H1 (cell line): ENCODE results near the gene PHRF1. TPM values are rescaled to one million over a fixed set of nuclear protein-coding genes. Genes with fewer than 3 reads are reported as not detected.

Source experiments
- CTCF ChIA-PET: fragments of 300-600 bp; sonication (Branson Sonifier 250); formaldehyde crosslinking; loops from one replicate; lab custom pipeline; 2021; ENCODE audit not compliant: partially characterized antibody; lab: Charles Lee
- POLR2A ChIA-PET: fragments of 300-600 bp; sonication (Branson Sonifier 250); formaldehyde crosslinking; loops from one replicate; lab custom pipeline; 2021; ENCODE audit warnings: inconsistent platforms; ENCODE audit not compliant: partially characterized antibody; lab: Charles Lee
- DNase-seq, 2 experiments: peaks; one replicate each; pipeline versions ENCODE4 v3.0.0 to v3.0.0-alpha.2; 2010 to 2022; ENCODE audit warnings: low spot score in 2 of 2, low read depth in 1 of 2, mixed read lengths in 1 of 2
- FAIRE-seq: peaks from 2 replicates; lab custom pipeline; 2011; peaks lifted over from hg19 to GRCh38; lab: Jason Lieb, UNC
- H2AFZ ChIP-seq: 2 replicates; pipeline ENCODE4 v1.8.1; 2012; ENCODE audit warnings: low read length, inconsistent platforms
- H2AK5ac ChIP-seq: 2 replicates; pipeline ENCODE4 v1.6.1; 2013; ENCODE audit warnings: low read depth, low read length
- H2BK120ac ChIP-seq: replicated peaks from 2 replicates; pipeline ENCODE3; 2013; ENCODE audit warnings: low read depth, low read length, inconsistent platforms
- H2BK12ac ChIP-seq: 2 replicates; pipeline ENCODE4 v1.6.1; 2013; ENCODE audit warnings: low read depth, low read length
- H2BK15ac ChIP-seq: 2 replicates; pipeline ENCODE4 v1.6.1; 2013; ENCODE audit warnings: low read length
- H2BK20ac ChIP-seq: 2 replicates; pipeline ENCODE4 v1.6.1; 2013; ENCODE audit warnings: low read length
- H2BK5ac ChIP-seq: 2 replicates; pipeline ENCODE4 v1.6.1; 2013; ENCODE audit warnings: low read depth, low read length
- H3K14ac ChIP-seq: 2 replicates; pipeline ENCODE4 v1.6.1; 2013; ENCODE audit warnings: inconsistent platforms; ENCODE audit not compliant: insufficient read length
- H3K18ac ChIP-seq: 2 replicates; pipeline ENCODE4 v1.6.1; 2013; ENCODE audit warnings: low read length; ENCODE audit errors: extremely low read depth
- H3K23ac ChIP-seq: 2 replicates; pipeline ENCODE4 v1.6.1; 2013; ENCODE audit warnings: inconsistent platforms; ENCODE audit not compliant: insufficient read length
- H3K23me2 ChIP-seq: 2 replicates; pipeline ENCODE4 v1.6.1; 2013; ENCODE audit warnings: low read depth, low read length
- H3K27ac ChIP-seq: 2 replicates; pipeline ENCODE4 v1.6.1; 2011; ENCODE audit warnings: low read depth, low read length, inconsistent platforms
- H3K27me3 ChIP-seq, 4 experiments: replicated peaks in 1 of 4; 1 replicate in 1 of 4; 2 replicates in 3 of 4; pipeline versions ENCODE4 v1.6.1 to v1.8.1; 2011 to 2013; ENCODE audit warnings: low read length in 3 of 4, mild to moderate bottlenecking in 3 of 4, inconsistent platforms in 2 of 4, mixed read lengths in 2 of 4, moderate library complexity in 1 of 4; ENCODE audit not compliant: control insufficient read depth in 3 of 4, insufficient read depth in 3 of 4; ENCODE audit errors: extremely low read depth in 1 of 4
- H3K36me3 ChIP-seq, 4 experiments: 2 replicates each; pipeline versions ENCODE4 v1.6.1 to v1.8.1; 2011 to 2013; ENCODE audit warnings: mild to moderate bottlenecking in 4 of 4, low read length in 3 of 4, moderate library complexity in 2 of 4, control low read depth in 1 of 4, inconsistent platforms in 1 of 4; ENCODE audit not compliant: insufficient read depth in 4 of 4, control insufficient read depth in 2 of 4
- H3K4ac ChIP-seq: replicated peaks from 2 replicates; pipeline ENCODE3; 2013; ENCODE audit warnings: low read length, low read depth, mixed read lengths, inconsistent platforms; ENCODE audit not compliant: insufficient read length
- H3K4me1 ChIP-seq, 4 experiments: replicated peaks in 1 of 4; 1 replicate in 1 of 4; 2 replicates in 3 of 4; pipeline versions ENCODE4 v1.6.1 to v1.8.1; 2011 to 2013; ENCODE audit warnings: low read length in 3 of 4, inconsistent platforms in 2 of 4, mixed read lengths in 1 of 4; ENCODE audit not compliant: insufficient read depth in 4 of 4, control insufficient read depth in 3 of 4
- H3K4me2 ChIP-seq, 2 experiments: 2 replicates each; pipeline versions ENCODE4 v1.6.1 to v1.8.1; 2011 to 2013; ENCODE audit warnings: low read depth in 2 of 2, low read length in 2 of 2, control low read depth in 1 of 2, inconsistent platforms in 1 of 2, mild to moderate bottlenecking in 1 of 2; ENCODE audit not compliant: insufficient read depth in 1 of 2
- H3K4me3 ChIP-seq, 4 experiments: fragments of 200-600, 300-600 bp in 1 of 4; sonication (generic), shearing (Covaris generic), sonication (Bioruptor Twin) in 1 of 4; 2 replicates each; pipeline versions ENCODE4 v1.5.1 to v1.8.1; 2011 to 2016; ENCODE audit warnings: low read length in 4 of 4, low read depth in 3 of 4, control low read depth in 2 of 4, inconsistent platforms in 2 of 4, mild to moderate bottlenecking in 2 of 4, mixed read lengths in 1 of 4, moderate library complexity in 1 of 4; ENCODE audit not compliant: insufficient read depth in 2 of 4; ENCODE audit errors: extremely low read depth in 1 of 4
- H3K56ac ChIP-seq: replicated peaks from 2 replicates; pipeline ENCODE3; 2013; ENCODE audit warnings: low read depth, mild to moderate bottlenecking, mixed read lengths, low read length, inconsistent platforms; ENCODE audit not compliant: insufficient read length
- H3K79me1 ChIP-seq: 2 replicates; pipeline ENCODE4 v1.6.1; 2013; ENCODE audit warnings: low read depth, low read length, control low read depth
- H3K79me2 ChIP-seq, 2 experiments: 2 replicates each; pipeline versions ENCODE4 v1.6.1 to v1.8.1; 2012 to 2013; ENCODE audit warnings: low read length in 2 of 2, mild to moderate bottlenecking in 2 of 2, inconsistent platforms in 1 of 2; ENCODE audit not compliant: insufficient read depth in 2 of 2, control insufficient read depth in 1 of 2
- H3K9ac ChIP-seq, 4 experiments: replicated peaks in 1 of 4; 1 replicate in 1 of 4; 2 replicates in 3 of 4; pipeline versions ENCODE4 v1.6.1 to v1.8.1; 2011 to 2013; ENCODE audit warnings: low read depth in 3 of 4, low read length in 3 of 4, control low read depth in 2 of 4, mild to moderate bottlenecking in 2 of 4, moderate library complexity in 2 of 4, inconsistent platforms in 1 of 4; ENCODE audit errors: extremely low read depth in 1 of 4
- H3K9me3 ChIP-seq, 2 experiments: 2 replicates each; pipeline versions ENCODE4 v1.6.1 to v1.8.1; 2012 to 2013; ENCODE audit warnings: mild to moderate bottlenecking in 2 of 2, moderate library complexity in 2 of 2, control low read depth in 1 of 2, inconsistent platforms in 1 of 2, low read depth in 1 of 2, low read length in 1 of 2, mixed read lengths in 1 of 2; ENCODE audit not compliant: insufficient read depth in 2 of 2
- H4K20me1 ChIP-seq, 2 experiments: replicated peaks in 1 of 2; 2 replicates each; pipeline versions ENCODE3 to v1.8.1; 2011 to 2013; ENCODE audit warnings: inconsistent platforms in 2 of 2, low read length in 2 of 2, mild to moderate bottlenecking in 1 of 2; ENCODE audit not compliant: insufficient read depth in 2 of 2, control insufficient read depth in 1 of 2
- H4K5ac ChIP-seq: 2 replicates; pipeline ENCODE4 v1.6.1; 2013; ENCODE audit warnings: low read length, low read depth, mixed read lengths, inconsistent platforms; ENCODE audit not compliant: insufficient read length
- H4K8ac ChIP-seq: 2 replicates; pipeline ENCODE4 v1.8.0; 2013; ENCODE audit warnings: mild to moderate bottlenecking, moderate library complexity, low read length, inconsistent platforms; ENCODE audit not compliant: insufficient read depth; ENCODE audit errors: extremely low read depth
- H4K91ac ChIP-seq: replicated peaks from 2 replicates; pipeline ENCODE3; 2013; ENCODE audit warnings: low read length, mixed read lengths, inconsistent platforms; ENCODE audit not compliant: insufficient read length
- CHD2 ChIP-seq: IDR thresholded peaks from 2 replicates; pipeline ENCODE4 v1.6.1; 2012; ENCODE audit warnings: low read length, improper control_type of control experiment
- CTCF ChIP-seq, 3 experiments: IDR thresholded peaks; 1 replicate in 2 of 3; 2 replicates in 1 of 3; pipeline versions ENCODE4 v1.5.1 to v1.6.1; 2011; ENCODE audit warnings: low read length in 3 of 3, mild to moderate bottlenecking in 3 of 3, inconsistent platforms in 2 of 3, low read depth in 1 of 3, moderate library complexity in 1 of 3; ENCODE audit not compliant: insufficient read depth in 1 of 3; ENCODE audit errors: control extremely low read depth in 1 of 3
- E2F6 ChIP-seq: IDR thresholded peaks from 2 replicates; pipeline ENCODE4 v1.6.1; 2012; ENCODE audit warnings: inconsistent platforms
- FOSL1 ChIP-seq: IDR thresholded peaks from 2 replicates; pipeline ENCODE4 v1.6.1; 2011; ENCODE audit warnings: mild to moderate bottlenecking, low read depth, low read length, moderate library complexity; ENCODE audit not compliant: insufficient read depth
- GTF2F1 ChIP-seq: IDR thresholded peaks from 2 replicates; pipeline ENCODE4 v1.6.1; 2012; ENCODE audit warnings: low read depth, low read length, improper control_type of control experiment, borderline replicate concordance
- NRF1 ChIP-seq: IDR thresholded peaks from 2 replicates; pipeline ENCODE4 v1.6.1; 2011; ENCODE audit warnings: mild to moderate bottlenecking, low read depth, low read length, improper control_type of control experiment
- SUZ12 ChIP-seq: fragments of 200-600 bp; sonication (generic); IDR thresholded peaks from 2 replicates; pipeline ENCODE4 v1.6.1; 2012; ENCODE audit warnings: mild to moderate bottlenecking, inconsistent platforms, low read length, moderate library complexity, mixed read lengths
- WGBS, 2 experiments: shearing (Covaris generic) in 1 of 2; methylation state at CpG; one replicate each; pipeline versions ENCODE4 v1.1.6 to v1.1.7; 2013 to 2015; ENCODE audit warnings: low lambda C conversion rate in 2 of 2, mixed read lengths in 2 of 2, inconsistent platforms in 1 of 2, low coverage in 1 of 2, missing lambda C conversion rate in 1 of 2; ENCODE audit not compliant: insufficient replicate concordance in 2 of 2, insufficient coverage in 1 of 2, insufficient read length in 1 of 2; ENCODE audit errors: extremely low coverage in 1 of 2, missing lambda C conversion rate in 1 of 2; 5-methylcytosine and 5-hydroxymethylcytosine counted together
- polyA plus RNA-seq, 7 experiments: library from polyadenylated mRNA; depleted of rRNA in 3 of 7; stranded (reverse) in 5 of 7; unstranded in 2 of 7; fragments of >200 nt in 5 of 7; fragments of 200-250 nt in 2 of 7; gene quantifications; 1 replicate in 5 of 7; 2 replicates in 1 of 7; 4 replicates in 1 of 7; pipeline versions ENCODE4 v1.2.1 to v1.2.3, GENCODE V29; 2011 to 2013; ENCODE audit warnings: missing spikeins in 2 of 7, mixed read lengths in 2 of 7
- total RNA-seq: library from RNA; stranded (reverse); fragmentation: NEBNext Ultra II Directional; extraction: Animal tissue kit (Norgen Biotek cat#: 25700); gene quantifications from 2 replicates; pipeline ENCODE4 v1.2.1, GENCODE V29; 2021

PHRF1 gene
- total and polyA plus RNA-seq, 2 of the 8 experiments (the other 6 are each of a cell fraction or from before 2014, with no cell fraction given), result 13.4 to 37.3 TPM

GRCh38 chr11:545171-545570 lies 31.1 kb upstream of the PHRF1 start:
- no peak overlapping the region for H2BK15ac ChIP-seq
- peaks cover 0 to 2% (median 0%) of the 10 kb centered on the region in 4 experiments; a peak in 3 of 7 replicates for H3K4me1 ChIP-seq
- ChIA-PET POLR2A (interaction anchor here (1.0 to 1.3 kb wide), 2 partner anchors 9 kb away, joined by 4 read pairs; no protein-coding TSS in a partner anchor), CTCF (interaction anchor here (0.8 to 1.2 kb wide), 2 partner anchors 51 to 219 kb away, joined by 3 read pairs; no protein-coding TSS in a partner anchor)
- H2BK12ac ChIP-seq, result no peak overlapping the region
- H3K9me3 ChIP-seq, result no peaks in the 10 kb centered on the region
- H3K23ac ChIP-seq, result no peak overlapping the region
- H3K9ac ChIP-seq, result no peak overlapping the region
- 93% methylated on average over 11 of the region's 11 CpGs; no CpG with 5 or more reads in 1 of the 2 experiments for WGBS, 2 experiments
- no peaks in the 10 kb centered on the region for H3K79me1 ChIP-seq
- H3K27ac ChIP-seq, result no peak overlapping the region
- no peak overlapping the region for H3K4ac ChIP-seq
- H2AFZ ChIP-seq, result no peak overlapping the region
- H4K20me1 ChIP-seq, result no peaks in the 10 kb centered on the region
- DNase-seq (no peak), FAIRE-seq (no peak)
- no peak overlapping the region for H2BK20ac ChIP-seq
- H3K36me3 ChIP-seq, result no peaks in the 10 kb centered on the region
- H3K27me3 ChIP-seq, result no peaks in the 10 kb centered on the region
- H4K5ac ChIP-seq, result no peak overlapping the region
- TF ChIP-seq CTCF (IDR thresholded peaks at IDR 0.05; ENCODE audit: control extremely low read depth in 1 of 3, insufficient read depth in 1 of 3, low read depth in 1 of 3, low read length in 3 of 3), result no peak
- no peak for TF ChIP-seq FOSL1
- TF ChIP-seq NRF1, result no peak
- TF ChIP-seq SUZ12, result no peak
- TF ChIP-seq E2F6, result no peak
- no peak for TF ChIP-seq CHD2
- TF ChIP-seq GTF2F1, result no peak
- no peak overlapping the region for H3K18ac ChIP-seq
- H4K91ac ChIP-seq, result no peak overlapping the region
- H3K79me2 ChIP-seq, result no peaks in the 10 kb centered on the region
- H2BK120ac ChIP-seq, result no peak overlapping the region
- no peak overlapping the region for H2AK5ac ChIP-seq
- H3K14ac ChIP-seq, result no peak overlapping the region
- no peaks in the 10 kb centered on the region for H3K23me2 ChIP-seq
- H4K8ac ChIP-seq, result no peak overlapping the region
- H2BK5ac ChIP-seq, result no peak overlapping the region
- no peak overlapping the region for H3K56ac ChIP-seq
- no peak overlapping the region for H3K4me3 ChIP-seq
- no peak overlapping the region for H3K4me2 ChIP-seq
